NCI-H2196 (cell line): ENCODE measurements around the gene CD86.
"Not testable (repeated sequence)": the region's sequence is repeated elsewhere in the genome, so short reads cannot be mapped to it uniquely, and the experiment has no call there.

ENCODE experiments used
- DNase-seq: peaks from one replicate; lab custom pipeline; 2025; ENCODE audit not compliant: unreplicated experiment; lab: John Stamatoyannopoulos, UW

CD86 gene

GRCh38 chr3:122055215-122055614, at the start of gene CD86:
TSS of gene CD86 (plus strand) at chr3:122055362. CDS start at chr3:122055490, 128 bp downstream.
- DNase-seq = no peak

GRCh38 chr3:122006267-122006666, 48.9 kb upstream of the CD86 start:
- DNase-seq = no peak

DNA sequence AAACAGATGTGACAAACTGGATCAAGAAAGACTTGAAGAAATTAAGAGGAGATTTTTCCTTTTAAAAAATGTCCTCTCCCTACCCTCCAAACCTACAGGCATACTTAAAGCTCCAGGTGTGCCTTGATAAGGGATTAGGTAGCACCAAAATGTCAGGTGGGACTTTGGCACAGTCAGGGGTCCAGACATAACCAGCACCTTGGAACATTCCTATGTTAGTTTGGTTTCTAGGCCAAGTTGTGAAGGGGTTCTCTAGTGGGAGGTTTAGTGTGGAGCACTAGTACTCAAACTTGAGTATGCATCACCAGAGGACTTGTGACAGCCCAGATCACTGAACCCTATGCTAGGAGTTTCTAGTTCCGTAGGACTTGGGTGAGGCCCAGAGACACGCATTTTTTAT, 47.0 kb upstream of the CD86 start:
- no peak for DNase-seq

GRCh38 chr3:122010506-122010905, 44.7 kb upstream of the CD86 start:
- no peak for DNase-seq

DNA sequence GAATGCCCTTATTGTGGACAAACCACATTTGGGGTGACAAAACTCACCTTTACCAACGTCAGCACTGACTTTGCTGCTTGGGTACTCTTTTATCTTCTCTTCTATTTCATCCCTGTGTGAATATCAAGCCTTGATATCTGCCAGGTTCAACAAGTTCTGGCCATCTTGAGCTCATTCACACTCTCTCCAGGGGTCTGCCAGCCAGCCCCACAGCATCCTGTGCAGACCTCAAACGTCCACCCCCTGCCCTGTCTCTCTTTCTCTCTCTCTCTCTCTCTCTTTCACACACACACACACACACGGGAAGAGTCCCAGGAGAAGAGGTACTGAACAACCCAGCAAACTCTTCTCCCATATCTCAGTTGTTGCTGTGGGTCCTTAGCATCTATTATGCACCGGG, 43.8 kb upstream of the CD86 start:
- DNase-seq = no peak

GRCh38 chr3:122012821-122013220, 42.3 kb upstream of the CD86 start:
- no peak for DNase-seq

DNA sequence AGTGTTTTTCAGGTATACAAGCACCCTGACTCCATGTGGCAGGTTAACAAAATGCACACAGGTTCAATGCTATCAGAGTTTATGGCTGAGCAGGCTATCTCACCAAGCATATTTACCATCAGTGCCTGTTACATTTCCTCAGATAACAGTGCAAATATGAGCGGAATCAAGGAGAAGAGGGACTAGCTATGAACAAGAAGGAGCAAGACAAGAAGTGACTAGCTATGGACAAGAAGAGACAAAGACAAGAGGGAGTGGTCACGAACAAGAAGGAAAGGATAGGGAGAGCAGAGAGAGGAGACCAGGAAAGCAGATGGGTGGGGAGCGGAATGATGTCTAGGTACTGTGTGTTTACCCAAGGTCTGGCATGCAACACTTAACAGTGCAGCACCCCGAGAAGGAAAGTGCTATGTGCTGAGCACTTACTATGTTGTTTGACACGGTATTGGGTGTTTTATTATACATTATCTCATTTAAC, 41.7 kb upstream of the CD86 start:
- no peak for DNase-seq

DNA sequence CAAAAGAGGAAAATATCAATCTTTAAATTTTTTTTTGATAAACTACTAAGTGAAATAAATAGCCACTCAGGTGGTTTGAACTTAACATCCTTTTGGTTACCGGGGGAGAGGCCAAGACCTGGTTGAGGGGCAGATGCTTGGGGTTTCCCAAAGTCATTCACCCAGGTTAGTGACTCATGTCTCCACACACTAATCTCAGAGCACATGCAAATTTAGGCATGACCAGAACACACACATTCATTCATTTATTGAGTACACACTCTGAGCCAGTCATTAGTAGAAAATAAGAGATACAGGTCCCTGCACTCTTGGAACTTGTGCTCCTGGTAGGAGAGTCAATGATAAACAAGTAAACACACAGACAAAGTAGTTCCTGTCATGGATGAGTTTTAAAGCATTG, 40.4 kb upstream of the CD86 start:
- no peak for DNase-seq

- DNase-seq = no peak
These were observed 35.7 kb upstream of the CD86 start for GRCh38 chr3:122019493-122019892.

DNA sequence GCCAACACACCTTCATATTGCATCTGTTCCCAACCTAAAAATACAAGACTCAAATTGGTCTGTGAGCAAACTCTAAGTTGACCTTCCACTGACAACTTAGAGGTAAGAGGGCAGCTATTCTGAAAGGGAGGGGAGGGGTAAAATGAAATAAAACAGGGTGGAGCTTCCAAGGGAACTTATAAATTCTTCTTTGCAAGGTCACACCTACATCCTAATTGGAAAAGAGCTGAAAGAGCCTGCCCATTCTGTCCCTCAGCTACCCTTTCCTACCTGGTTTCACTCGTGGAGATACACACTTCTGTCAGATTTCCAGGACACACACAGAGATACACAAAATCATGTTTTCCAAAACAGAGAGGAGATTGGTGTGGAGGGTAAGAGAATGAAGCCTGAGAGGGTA, 34.1 kb upstream of the CD86 start:
- no peak for DNase-seq

DNA sequence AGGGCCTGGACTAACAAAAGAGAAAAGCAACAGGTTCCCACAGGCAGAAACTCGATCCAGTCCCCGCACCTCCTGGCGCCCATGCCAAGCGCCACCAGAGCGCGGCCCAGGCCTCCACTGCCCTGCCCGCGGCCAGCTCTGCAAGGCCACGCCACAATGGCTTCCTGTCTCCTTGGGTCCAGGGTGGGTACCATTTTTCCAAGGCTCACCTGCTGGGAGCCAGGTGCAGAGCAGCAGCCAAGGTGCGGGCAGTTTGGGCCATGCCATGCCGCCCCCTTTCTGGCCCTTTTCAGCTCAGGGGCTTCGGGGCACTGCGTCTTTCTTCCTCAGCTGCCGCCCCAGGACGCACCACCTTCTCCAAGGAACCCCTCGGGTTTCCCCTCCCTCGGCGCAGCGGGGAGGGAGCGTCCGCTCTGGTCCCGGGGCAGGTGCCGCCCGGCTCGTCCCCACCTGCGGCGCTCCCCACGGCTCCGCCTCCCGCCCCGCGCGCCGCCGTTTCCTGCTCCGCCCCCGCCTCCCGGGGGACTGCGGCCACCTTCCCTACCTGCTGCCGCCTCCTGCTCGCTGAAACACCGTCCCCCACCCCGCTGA, 33.3 kb upstream of the CD86 start, which contains the start of gene ILDR1:
Gene ILDR1 (minus strand): TSS at position 437 of the 591 bp plus-strand sequence. CDS start 170 bp downstream, at position 267.
- DNase-seq = peak; percentile 87

DNA sequence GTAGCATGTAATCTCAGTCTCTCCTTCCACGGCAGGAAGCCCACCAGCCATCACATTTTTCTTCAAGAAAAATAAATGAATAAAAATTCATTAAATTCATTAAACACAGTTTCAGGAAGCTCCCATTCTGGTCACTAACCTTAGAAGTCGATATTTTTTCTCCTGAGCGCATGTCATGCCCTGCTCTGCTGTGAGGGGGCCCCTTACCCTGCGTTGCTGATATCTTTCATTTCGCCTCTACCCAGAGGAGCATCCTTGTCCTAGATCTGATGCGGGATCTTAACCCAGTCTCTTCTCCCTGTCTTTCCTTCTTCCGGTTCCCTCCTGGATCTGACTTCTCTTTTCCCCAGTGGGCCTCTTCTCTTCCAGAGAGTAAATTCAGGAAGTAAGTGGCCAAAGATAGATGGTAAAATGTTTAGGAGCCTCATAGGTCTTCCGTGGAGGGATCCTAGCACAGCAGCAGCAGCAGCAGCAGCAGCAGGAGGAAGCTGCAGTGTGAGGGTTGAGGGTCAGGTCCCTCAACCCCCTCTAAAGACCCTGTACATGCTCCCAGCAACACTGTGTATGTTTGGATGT, 31.7 kb upstream of the CD86 start:
- no peak for DNase-seq

DNA sequence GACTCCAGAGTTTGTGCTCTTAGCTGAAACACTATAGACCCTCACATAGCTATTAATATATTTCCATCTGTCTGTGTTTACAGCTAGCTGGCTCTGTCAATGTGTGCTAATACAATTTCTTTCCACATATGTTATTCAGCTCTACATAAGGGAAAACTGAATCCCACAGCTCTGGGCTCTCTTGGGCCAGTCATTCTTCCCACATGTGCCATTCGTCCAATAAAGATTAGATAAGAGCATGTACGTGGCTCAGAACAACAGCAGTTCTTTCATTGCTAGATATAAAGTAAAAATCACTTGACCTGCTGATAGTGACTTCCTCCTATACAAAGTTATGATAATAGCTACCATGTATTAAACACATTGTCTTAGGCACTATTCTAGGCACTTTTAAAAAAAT, 30.4 kb upstream of the CD86 start:
- DNase-seq = no peak

DNA sequence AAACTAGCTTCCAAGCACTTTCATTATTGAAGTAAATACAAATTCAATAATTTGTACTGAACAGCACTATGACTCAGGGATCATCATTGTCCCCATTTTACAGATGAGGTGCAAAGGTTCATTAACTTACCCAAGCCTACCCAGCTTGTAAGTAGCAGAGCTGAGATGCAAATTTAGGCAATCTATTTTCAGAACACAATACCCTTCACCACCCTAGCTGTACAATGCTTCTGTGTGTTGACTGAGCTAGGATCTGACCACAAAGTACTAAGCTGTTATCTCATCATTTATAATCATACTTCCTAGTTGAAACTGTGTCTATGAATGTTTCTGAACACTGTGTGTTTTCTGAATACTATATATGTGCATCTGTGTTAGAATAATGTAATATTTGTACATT, 29.9 kb upstream of the CD86 start:
- no peak for DNase-seq

DNA sequence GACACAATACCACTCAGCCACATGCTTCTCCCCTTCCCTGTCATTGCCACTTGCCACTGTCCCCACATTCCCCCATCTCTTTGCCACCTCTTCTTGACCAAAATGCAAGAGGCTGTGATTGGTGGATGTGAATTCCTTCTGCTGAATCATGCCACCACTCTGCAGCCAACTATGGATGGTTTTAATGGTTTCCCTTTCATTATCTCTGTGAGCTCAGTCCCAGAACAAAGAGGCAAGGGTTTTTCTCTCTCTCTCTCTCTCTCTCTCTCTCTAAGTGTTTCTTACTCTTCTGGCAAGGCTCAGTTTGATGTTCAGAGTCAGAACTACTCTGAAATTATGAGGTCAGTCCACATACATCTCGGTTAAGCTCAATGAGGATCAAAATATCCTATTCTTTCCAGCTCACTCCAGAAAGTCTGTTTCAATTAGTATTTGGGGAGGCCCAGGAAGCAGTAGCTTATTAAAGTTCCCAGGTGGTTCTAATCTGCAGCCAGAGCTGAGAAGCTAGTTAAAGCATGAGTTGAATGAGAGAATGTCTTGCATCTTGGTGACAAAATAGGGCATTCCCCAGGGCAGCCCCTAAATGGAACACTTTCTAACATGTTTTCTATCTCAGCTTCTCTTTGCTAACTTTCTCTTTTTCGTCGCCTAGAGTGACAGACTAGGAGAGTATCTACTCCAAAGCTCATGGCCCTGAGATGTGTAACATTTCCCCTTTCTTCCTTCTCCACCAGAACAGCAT, 24.6 kb upstream of the CD86 start:
- no peak for DNase-seq

DNA sequence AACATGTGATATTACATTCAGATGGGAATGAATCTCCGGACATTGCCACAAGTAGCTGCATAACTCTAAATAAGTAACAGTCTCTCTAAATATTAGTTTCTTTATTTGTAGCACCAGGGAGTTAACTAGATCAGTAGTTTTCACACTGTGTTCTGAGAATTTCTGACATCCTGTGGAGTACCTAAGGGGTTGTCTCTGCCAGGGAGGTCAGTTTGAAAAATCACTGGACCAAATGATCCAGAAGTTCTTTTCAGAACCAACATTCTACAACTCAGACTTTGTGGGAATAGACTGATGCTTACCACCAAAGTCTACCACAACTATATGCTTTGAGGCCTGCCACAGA, 24.1 kb upstream of the CD86 start:
- no peak for DNase-seq

GRCh38 chr3:122032531-122032930, 22.6 kb upstream of the CD86 start:
- no peak for DNase-seq

DNA sequence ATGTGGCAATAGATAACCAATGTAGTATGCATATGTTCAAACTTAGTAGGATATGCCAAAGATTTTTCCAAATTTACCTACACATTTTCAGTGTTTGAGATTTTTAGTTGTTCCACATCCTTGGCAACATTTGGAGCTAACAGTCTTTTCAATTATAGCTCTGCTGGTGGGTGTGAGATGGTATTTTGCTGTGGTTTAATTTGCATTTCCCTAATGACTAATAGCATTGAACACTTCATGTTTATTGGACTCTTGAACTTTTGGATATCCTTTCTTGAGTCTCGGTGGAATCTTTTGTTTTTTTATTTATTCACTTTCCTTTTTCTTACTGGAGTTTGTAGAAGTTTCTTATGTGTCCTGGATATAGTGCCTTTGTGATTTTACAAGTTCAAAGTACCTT, 22.1 kb upstream of the CD86 start:
- DNase-seq = no peak

GRCh38 chr3:122047296-122047695, 7.9 kb upstream of the CD86 start:
- not testable (repeated sequence) for DNase-seq

- not testable (repeated sequence) for DNase-seq
These were observed 7.4 kb upstream of the CD86 start for GRCh38 chr3:122047773-122048172.

DNA sequence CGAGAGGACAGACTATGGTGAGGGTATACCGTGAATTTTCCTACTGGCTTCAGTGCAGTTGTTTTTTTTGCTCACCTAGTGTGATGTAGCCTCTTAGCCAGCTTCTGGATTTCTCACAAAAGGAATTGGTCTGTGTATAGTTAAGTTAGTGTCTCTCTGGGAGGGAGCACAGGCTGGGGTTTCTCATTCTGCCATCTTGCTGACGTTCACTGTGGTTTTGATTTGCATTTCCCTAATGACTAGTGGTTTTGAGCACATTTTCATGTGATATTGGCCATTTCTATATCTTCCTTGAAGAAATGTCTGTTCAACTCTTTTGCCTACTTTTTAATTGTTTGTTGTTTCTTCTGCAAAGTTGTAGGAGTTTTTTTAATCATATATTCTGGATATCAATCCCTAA, 2.2 kb upstream of the CD86 start:
- DNase-seq = no peak

DNA sequence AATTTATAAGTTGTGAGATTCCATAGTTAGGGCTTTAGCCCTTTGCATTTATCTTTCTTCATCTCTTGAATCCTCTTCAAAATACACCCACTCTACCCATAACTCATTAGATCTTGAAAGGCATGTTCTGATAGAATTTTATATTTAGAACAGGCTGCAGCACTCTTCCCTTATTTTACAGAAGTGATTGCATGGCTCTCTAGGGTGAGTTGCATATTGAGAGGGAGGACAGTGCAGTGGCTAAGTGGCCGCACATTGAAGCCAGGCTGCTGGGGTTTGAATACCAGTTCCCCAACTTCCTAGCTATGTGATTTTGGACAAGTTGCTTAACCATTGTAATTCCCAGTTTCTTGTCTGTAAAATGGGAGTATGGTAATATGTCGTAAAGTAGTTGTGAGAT, 2.5 kb downstream of the CD86 start:
- no peak for DNase-seq
